Activated CD4-positive, alpha-beta T cell treated with anti-CD3 and anti-CD28 coated beads for 24 hours (primary cell): Measurements from ENCODE around the gene LRRTM2.

Experiments
- DNase-seq, 2 donors: peaks; one replicate each; pipeline ENCODE4 v3.0.0-alpha.2; 2020; ENCODE audit warnings: low read depth in 2 of 2

The LRRTM2 gene

DNA sequence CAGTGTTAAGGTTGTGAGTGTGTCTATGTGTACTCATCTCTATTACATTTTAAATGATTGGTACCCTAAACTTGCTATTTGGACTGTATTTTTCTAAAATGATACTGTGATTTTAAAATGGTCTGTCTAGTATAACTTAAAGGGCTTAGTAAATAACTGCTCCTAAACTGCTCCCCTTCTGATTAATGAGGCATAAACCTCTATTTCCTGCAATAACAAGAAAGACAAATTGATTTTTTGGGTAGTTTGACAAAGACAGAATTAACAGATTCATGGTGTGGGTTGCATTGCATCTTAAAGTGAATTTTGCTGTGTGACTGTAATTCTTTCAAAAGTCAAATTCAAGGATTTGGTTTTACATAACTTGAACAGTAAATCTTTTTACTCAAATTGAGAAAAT is 8.1 kb upstream of the LRRTM2 start:
- DNase-seq, result no peak

DNA sequence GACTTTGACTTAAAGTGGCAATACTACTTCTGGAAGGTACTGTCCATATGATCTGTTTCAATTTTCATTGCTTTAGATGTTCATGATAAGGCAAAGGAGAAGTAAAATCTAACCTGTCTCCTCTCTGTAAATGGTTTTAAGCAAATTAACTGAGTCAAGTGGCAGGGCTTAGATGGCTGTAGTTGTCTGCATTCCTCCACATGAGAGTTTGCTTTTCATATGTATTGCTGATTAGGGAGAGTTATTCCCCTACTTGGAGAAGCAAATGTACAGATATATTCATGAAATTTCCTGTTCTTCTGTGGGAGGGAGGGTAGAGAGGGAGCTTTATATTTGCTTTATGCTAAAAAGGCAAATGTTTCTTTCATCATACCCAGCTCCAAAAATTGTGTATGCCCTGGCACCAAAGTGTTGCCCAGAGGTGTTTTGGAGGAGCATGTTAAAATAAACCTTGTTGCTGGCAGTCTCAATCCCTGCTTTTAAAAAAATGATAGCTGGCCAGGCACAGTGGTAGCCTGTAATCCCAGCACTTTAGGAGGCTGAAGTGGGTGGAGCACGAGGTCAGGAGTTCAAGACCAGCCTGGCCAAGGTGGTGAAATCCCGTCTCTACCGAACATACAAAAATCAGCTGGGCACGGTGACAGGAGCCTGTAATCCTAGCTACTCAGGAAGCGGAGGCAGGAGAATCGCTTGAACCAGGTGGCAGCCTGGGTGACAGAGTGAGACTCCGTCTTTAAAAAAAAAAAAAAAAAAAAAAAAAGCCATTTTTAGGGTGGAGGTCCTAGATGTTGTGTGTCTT is 3.5 kb upstream of the LRRTM2 start:
- DNase-seq, result no peak

DNA sequence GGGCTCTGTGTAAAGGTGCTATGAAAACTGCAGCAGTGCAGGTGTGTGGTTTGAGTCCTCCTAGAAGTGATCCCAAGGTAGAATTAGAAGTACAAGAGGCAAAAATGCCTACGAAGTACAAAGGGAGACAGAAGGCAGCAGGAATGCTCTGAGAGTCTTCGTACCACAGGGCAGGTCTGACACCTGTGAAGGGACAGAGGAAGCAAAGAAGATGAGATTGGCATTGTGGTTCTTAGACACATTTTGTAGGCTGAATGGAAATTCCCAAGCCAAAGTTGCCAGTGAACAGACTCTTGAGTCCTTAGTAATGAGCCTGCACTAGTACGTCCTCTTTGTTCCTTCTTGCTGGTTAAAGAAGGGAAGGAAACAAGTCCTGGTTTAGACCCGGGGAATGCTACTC is 1.7 kb upstream of the LRRTM2 start:
- no peak for DNase-seq

DNA sequence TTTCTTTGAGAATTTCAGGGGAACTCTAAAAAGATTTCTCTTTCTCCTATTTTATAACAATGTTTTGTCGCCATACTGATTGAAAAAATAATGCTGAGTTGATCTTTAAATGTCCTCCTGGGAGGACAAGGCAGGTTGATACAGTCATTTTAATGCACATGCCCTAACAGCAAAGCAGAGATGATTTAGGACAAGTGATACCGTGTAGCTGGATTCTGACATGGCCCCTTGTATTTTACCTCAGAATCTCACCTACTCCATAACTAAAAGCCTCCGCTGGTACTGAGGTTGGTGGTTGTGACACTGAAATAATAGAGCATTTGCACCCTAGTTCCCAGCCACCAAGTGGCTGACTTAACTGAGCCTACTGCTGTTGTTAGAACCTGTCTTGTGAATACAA is 811 bp upstream of the LRRTM2 start:
- no peak for DNase-seq

DNA sequence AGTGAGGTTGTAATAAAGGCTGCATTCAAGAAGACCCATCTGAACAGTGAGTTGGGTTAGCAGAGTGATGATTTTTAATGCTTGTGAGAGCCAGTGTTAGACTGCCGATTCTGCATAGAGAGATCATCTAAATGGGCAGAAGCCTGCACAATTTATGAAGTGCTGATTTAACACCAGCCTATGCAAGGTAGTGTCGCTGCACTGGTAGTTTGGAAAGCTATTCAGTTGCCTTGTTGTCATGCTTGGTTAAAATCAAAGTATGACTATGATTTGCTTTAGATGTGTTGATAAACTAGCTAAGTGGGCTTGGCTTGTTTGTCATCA is 379 bp upstream of the LRRTM2 start:
- no peak for DNase-seq

DNA sequence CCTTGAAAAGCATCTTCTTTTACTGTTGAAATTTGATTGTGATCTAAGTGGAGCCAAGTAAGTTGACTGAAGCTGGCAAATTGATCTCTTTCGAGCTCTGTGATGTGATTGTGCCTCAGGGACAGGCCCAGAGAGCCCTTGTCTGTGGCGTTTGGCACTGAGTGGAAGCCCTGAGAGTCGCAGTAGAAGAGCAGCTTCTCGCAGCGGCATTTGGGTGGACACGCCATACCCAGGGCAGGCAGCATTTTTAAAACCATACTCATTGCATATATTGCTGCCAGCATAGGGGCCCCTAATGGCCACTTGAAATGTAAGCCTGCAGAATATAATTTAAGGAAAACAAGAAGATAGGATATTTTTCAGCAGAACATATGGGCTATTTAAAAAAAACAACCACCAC is 894 bp downstream of the LRRTM2 start:
- DNase-seq, result no peak

DNA sequence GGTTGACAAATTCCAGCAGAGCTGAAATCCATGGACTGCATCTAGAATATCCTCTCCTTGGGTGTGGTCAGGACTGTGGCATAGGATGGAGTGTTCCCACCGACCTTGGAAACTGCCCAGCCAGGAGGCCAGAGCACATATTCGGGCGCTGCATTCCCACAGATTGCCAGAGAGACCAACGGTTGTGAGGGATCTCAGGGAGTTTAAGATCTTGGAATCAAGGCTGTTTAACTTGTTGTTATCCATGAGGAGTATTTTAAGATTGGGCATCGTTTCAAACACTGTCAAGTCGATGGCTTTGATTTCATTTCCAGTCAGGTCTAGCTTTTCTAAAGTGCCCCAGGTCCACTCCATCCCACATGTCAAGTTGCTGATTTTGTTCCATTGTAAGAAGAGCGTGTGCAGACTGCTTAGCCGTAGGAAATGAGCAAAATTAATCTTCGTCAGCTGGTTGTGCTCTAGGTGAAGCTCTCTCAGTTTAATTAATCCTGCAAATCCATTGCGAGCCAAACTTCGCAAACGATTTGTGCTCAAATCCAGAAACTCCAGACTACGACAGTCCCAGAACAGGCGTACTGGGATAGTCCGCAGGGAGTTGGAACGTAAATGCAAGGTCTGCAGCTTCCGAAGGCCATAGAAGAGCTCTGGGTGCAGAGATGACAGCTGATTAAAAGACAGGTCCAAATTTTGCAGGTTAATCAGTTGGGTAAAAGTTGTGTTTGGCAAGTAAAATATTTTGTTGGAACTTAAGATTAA is 1.5 kb downstream of the LRRTM2 start:
- no peak for DNase-seq

DNA sequence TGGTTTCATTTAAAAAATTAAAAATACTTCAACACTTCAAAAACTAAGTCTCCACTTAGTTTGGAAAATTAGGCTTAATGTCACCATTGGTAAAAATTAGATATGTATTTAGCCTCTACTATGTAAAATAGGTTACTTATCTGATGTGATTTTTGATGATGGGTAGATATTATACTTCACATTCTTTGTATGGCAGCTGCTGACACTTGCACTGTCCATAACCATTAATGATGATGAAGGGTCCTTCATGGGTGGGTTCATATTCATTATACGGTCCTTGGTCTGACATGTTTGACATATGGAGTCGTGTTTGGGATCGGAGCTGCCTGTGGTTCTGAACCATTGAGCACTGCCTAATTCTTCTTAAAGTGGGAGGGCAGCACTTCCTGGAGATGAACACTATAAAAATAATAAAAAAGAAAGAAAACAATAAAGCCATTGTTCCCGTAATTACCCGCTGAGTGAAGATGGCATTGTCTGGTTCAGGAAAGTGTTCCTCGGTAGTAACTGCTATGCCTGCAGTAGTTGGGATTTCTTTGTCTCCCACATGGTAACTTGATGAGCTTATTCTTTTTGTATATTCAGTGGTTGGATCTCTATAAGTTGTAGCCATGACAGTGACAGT is 2.2 kb downstream of the LRRTM2 start:
- DNase-seq, result no peak

DNA sequence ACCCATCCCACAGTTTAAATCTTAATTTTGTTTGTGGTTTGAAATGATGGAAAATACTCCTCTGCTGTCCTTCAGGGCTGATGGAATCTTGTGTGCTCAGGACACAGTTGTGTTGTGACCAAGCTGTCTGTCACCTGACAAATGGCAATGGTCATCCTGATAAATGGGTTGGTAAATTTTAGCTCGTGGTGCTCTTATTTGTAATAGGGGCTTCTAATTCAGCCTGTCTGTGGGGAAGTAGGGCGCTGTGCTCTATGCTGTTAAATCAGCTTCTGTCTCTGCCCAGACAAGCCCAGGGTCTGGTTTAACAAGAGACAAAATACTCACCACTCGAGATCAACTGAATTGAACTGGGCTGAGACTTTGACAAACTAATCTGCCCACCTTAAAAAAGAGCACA is 4.5 kb downstream of the LRRTM2 start:
- no peak for DNase-seq

DNA sequence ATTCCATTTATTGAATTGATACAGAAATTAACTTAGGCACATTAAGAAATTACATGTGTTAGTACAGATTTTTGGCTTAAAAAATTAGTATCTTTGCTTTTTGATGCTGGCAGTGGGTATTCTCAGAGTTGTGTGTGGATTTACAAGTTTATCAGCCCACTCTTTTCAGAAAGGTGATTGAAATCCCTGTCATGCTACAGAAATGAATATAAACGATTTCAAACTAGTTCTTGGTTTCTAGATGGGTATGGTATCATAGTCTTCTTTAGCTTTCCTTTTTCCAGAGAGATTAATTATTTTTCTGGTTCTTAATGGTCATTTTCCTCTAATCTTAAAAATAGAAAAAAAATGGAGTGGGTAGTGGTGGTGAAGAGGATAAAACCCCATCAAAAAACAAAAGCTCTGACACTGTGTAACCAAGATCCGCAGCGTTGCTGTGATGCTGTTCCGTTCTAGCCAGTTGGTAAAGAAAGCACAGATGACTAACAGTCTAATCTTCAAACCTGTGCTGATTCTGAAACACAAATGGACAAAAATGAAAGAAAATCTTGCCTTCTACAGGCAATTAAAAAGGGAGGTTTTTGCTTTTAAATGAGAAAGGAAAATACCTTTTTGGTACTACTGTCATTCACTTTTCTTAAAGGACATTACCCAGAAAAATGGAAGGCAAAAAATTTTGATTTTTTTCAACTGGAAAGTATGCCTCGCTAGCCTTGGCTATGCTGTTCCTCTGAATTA is 5.2 kb downstream of the LRRTM2 start:
- no peak for DNase-seq

DNA sequence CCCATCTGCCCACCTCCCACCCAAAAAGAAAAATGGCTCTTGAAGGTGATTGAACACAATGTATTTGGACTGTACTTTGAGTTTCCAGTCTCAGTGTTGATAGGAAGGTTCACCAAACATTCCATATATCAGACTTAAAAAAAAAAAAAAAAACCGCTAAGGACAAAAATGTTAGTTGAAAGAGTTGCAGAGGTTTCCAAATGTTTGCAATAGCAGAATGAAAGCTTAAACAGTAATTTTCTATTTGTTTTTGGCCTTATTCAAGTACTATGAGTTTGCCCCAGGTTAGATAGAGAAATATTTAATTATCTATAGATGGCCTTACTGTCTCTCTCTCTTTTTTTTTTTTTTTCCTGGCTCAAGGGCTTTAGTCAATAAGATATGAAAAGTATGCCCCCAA is 6.1 kb downstream of the LRRTM2 start:
- no peak for DNase-seq

DNA sequence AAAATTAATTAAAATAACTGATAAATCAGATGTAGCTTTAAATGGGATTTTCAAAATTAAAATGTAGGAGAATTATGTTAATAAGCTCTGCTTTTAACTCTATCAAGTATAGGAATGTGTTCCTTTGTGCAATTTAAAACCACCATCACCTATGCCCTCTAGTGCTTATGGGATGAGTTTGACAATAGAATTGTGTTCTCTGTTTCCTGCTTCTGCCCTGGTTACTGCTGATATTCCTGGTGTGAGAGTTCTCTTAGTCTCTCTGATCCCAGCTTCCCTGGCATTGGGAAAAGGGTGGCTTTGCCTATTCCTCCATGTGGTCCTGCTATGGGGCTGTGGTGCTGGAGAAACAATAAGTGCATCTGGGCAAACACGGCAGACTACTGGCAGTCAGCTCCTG is 8.1 kb downstream of the LRRTM2 start:
- no peak for DNase-seq

DNA sequence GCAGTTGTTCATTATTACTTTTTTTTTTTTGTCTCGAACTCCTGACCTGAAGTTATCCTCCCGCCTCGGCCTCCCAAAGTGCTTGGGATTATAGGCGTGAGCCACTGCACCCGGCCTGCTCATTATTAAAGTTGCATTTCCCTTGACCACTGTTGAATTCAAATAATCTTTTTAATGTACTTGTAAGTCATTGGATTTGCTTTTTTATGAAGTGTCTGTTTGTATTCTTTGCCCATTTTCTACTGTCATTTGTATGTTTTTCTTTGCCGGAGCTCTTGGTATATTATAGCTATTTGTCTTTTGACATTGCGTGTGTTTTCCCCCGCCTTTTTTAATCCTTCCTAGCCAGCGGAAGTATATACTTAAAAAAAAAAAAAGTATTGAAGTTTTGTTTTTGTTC is 22.0 kb downstream of the LRRTM2 start:
- DNase-seq, result no peak

DNA sequence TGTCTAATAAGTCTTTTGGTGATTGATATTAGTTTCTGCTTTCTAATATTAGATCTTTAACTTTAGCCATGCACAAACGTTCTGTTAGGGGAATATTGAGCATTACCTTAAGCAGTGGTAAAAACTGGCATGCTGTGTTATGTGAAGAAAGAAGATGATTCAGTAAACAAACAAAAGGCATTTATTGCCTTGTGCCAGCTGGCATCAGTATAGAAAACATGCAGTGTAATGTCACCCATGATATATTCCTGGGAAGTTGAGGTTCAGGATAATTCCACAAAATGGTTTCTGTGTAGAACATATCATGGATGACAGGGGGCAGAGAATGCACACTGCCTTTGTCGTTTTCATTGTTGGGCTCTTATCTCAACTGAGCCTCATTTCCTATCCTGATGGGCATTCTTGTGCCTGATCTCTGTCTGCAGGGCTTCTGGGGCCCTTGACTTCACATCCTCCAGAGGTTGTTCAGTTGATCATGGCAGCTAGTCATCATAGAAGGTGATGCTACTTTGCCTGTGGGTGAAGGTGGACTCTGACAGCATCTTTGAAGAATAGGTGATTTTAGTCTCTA is 24.2 kb downstream of the LRRTM2 start:
- no peak for DNase-seq

DNA sequence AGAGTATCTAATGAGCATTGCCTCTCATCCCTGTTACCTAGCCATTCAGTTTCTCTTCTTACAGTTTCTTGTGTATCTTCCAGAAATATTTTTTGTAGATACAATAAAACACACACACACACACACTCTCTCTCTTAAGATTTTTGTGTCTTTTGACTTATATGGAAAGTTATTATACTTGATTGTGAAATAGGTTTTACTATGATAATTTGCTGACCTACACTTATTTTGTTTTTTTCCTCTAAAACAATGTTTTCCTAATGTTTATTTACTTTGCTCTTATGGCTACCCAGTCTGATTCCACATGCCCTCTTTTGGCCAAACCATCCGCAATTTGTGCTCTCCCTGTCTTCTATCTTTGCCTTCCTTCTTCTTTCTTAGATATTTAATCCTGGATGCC is 25.3 kb downstream of the LRRTM2 start:
- DNase-seq, result no peak

DNA sequence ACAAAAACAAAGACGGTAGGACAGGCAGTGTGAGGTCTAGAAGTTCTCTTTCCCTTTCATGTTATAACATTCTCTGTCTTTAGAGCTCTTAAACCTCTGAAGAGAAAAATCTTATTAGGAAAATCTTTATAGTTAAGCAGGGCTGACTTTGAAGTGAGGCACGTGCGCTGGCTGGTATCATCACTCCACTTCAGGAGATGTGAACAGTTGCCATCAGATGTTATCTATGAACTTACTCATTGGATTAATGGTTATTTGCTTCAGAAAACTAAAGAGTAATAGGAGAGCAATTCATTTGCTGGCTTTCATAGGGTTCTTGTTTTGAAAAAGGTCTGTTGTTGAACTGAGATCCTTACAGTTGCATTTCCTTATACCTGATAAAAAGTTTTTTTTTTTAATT is 25.7 kb downstream of the LRRTM2 start:
- DNase-seq, result no peak

DNA sequence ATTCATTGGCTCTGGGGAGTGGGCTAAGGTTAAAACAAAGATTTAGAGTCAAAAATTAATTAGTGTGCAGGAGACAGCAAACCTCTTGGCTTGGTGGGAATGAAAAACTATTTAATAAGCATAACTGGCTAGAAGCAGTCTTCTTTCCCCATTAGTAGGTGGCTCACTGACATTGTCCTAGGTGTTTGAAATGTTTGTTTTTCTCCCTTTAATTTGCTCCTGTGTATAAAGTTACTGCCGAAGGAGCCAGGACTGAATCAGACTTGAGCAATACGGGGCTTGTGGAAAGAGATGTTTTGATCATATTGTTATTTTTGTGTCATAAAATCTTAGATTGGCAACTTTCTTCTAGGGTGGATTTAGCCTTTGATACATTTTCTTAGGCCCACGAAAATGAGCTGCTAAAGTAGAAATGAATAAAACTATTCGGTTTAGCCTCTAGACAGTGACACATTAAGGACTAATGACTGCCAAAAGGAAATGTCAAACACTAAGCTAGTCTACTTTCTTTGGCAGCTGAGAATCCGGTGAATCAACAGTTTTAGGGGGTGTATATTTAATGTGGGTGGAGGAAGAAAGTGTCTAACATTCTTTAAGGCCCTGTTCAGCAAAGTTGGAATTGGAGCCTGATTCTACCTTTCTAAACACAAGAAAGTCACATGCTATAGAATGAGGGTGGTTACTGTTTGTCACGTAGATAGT is 30.2 kb downstream of the LRRTM2 start:
- DNase-seq, result no peak

DNA sequence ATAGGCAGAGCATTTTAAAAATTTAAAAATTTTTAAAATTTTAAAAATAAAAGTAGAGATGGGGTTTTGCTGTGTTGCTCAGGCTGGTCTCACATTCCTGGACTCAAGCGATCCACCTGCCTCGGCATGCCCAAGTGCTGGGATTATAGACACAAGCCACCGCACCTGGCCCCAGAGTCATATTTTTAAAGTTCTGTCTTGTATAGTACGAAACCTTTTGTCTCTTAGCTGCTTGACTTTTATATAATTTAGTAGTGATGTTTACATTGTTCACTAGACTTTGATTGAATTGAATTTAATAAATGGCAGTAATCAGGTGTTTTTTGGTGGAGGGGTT is 31.0 kb downstream of the LRRTM2 start:
- DNase-seq, result no peak

DNA sequence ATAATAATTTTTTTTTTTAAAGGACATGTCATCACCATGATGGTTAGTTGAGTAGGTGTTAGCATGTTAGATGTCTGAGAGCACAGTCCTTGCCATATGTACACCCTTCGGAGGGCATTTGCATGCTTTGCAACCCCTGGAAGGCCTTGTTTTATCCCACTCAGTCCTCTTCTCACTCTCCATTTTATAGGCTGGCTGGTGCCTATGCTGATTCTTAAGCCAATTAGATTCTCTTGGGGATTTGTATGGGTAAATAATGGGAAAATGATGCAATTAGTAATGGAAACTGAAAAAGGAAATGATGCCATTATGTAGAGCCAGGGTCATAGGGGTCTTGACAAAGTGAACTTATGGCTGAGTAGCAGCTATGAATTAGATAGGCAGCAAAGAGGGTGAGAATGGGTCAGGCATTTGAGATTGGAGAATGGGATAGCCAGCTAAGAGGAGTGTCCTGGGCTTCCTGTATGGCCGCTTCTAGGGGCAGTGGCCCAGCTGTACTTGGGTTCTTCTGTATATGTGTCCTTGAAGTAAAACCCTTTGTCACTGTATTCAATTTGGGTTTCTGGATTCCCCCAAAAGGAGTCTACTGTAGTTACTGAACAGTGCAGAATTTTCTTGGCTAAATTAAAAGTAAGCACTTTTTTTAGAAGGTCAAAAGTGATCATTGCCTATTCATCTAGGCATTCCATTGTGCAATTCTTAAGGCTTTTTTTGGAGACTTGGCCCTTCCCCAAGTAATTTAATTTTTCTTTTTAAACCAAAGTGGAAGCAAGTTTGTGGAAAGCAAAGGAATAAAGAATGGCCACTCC is 31.6 kb downstream of the LRRTM2 start:
- no peak for DNase-seq

DNA sequence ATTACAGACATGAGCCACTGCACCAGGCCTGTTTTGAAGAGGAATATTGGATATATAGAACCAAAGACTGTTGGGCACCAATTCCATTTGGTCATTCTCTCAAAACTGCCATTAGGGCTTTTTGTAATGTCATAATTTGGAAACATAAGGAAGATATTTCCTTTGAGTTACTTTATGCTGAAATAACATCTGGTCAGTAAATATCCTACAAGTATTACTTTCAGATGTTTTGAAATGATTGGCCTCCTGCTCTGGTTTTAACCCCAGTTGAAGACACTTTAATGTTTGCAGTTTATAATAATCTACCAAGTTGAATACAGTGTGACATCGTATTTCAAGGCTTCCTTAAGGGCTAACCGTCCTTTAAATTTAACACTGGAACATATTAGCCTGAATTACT is 33.6 kb downstream of the LRRTM2 start:
- no peak for DNase-seq

DNA sequence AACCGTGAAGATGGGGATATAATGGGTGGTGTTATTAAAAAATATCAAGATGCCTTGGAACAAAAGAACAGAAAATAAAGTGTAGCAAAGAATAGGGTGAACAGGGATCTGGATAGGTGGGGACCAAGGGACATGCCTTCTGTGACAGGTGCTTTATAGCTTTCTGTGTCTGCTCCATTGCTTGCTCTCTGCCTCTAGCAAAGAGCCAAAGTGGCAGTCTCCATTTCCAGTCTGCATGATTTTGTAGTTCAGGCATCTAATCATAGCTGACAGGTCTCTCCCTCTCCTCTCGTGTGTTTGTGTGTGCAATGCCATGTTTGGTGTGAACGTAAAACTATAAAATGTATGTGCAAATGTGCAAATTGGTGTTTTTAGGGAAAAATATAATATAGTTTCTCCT is 35.0 kb downstream of the LRRTM2 start:
- DNase-seq, result no peak
